GM21576 (cell line): ENCODE data around the gene SLX4IP.
A peak's percentile ranks its signal among the peaks of the same experiment; 100 is the strongest.

Source experiments
- ATAC-seq: cut with Tn5 transposase; IDR thresholded peaks from one replicate; pipeline ENCODE4 v1.9.1; 2021; ENCODE audit warnings: mild to moderate bottlenecking, moderate library complexity; ENCODE audit not compliant: unreplicated experiment

SLX4IP gene

GRCh38 chr20:10672624-10673127, 237.6 kb downstream of the SLX4IP start:
- no peak for ATAC-seq

DNA sequence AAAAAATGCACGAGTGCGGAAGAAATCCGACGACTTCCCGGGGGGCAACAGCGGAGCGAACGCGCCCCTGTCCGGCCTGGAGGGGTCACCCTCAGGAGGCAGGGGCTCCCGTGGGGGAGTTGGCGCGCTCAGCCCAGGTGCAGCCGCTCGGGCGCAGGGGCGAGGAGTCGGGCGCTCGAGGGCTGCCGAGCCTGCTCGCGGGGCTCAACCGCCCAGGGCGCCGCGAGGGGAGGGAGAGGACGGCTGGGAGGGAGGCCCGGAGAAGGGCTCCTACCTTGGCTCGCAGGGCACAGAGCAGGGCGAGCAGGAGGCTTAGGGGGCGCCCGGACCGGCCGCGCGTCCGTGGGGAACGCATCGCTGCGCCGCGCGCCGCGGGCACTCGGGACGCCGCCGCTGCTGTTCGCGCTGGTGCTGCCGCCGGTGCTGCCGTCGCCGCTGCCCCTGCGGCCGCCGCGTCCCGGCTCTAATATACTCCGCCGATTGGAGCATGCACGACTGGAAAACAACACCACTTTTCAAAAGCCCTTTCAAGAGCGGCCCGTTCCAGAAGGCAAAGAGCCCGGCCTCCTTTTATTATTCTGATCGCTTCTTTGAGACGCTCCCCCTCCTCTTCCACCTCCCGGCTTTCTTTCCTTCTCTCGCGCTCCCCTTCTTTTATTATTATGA, 238.2 kb downstream of the SLX4IP start:
- ATAC-seq: no peak

- peak; percentile 53 for ATAC-seq
Measured at GRCh38 chr20:10673842-10674683, 239.0 kb downstream of the SLX4IP start, which contains the start of gene JAG1. JAG1 (minus strand) TSS chr20:10673999; CDS start chr20:10673530, 469 bp downstream.

DNA sequence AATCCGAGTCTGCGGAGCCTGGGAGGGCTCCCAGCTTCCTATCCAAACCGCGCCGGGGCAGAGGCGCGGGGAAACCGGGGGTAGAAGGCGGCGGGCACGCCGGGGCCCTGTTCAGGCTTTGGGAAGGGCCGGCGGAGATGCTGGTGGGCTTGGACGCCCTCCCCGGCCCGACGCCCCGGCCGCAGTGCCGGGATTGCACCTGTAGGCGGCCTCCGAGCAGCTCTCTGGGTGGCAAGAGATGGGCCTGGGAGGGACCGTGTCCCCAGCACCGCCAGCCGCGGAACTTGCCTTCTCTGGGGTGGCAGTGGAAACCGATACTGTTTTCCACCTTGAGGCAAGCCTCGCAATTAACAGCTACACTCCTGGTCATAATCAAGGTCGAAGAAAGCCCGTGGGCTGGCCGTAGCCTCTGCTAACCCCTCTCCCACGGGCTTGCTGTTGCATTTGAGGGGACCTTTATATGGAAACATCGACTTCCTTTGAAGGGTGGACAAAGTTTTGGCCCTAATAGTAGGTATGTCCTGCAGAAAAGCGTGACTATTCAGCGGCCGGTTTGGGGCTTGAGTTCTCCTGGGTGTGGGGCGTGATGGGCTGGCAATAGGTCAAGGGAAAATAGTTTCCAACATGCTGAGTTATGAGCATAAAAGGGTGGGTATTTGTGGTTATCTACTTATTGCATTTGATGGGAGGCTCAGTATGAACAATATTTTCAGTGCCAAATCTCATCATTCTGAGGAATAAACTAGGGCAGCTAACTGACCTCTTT, 239.8 kb downstream of the SLX4IP start:
- peak; percentile 40 for ATAC-seq

DNA sequence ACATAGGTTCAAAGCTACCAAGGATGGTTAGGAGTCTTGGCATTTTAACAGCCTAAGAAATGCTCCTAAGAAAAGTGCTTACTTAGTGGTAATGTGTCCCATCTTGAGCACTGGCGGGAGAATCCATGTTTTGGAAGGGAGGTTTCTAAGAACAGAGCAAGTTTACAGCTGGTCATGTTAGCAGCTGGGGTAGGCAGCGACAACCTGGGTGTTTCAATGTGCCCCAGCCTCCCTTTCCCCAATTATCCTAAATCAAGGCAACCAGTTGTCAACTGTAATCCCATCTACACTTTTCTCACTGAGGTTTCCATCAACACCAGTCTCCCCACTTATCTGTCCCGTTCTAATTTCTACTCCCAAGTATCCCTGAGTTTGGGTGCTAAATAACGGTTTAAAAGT, 240.3 kb downstream of the SLX4IP start:
- no peak for ATAC-seq

- ATAC-seq: no peak
Measured at GRCh38 chr20:10676518-10676917, 241.4 kb downstream of the SLX4IP start.
